GM12878 (cell line): Measurements from ENCODE around the gene NFIL3. TPM values are rescaled to one million over a fixed set of nuclear protein-coding genes. Genes with fewer than 3 reads are reported as not detected.

ENCODE experiments used
- ATAC-seq: fragments of 200-7000 bp; cut with Tn5 transposase; 3 replicates; pipeline ENCODE4 v1.9.1; 2020; ENCODE audit warnings: mild to moderate bottlenecking, moderate library complexity
- BruUV-seq: library from RNA; stranded (reverse); fragments of 400-500 nt; replicated peaks from 2 replicates; lab custom pipeline; 2021; lab: Mats Ljungman, UMichigan
- CTCF ChIA-PET: fragments of 300-600 bp; sonication (Branson Sonifier 250); formaldehyde crosslinking; extraction: SDS; loops from one replicate; lab custom pipeline; 2021; ENCODE audit warnings: inconsistent platforms; lab: Yijun Ruan, JAX
- POLR2A ChIA-PET: fragments of 350-600 bp; formaldehyde crosslinking; extraction: SDS; loops from one replicate; lab custom pipeline; 2021; ENCODE audit warnings: inconsistent platforms; lab: Charles Lee
- RAD21 ChIA-PET: fragments of 300-600 bp; sonication (Branson Sonifier 250); formaldehyde crosslinking; loops from one replicate; lab custom pipeline; 2023; ENCODE audit warnings: antibody characterized with exemption; ENCODE audit not compliant: unreplicated experiment; lab: Charles Lee
- SMC1A ChIA-PET: fragments of 300-600 bp; sonication (Branson Sonifier 250); formaldehyde crosslinking; loops from one replicate; lab custom pipeline; 2023; ENCODE audit not compliant: unreplicated experiment, uncharacterized antibody; lab: Charles Lee
- DNase-seq: peaks from one replicate; pipeline ENCODE4 v3.0.0-alpha.2; 2011; ENCODE audit warnings: low read depth, low spot score
- FAIRE-seq: peaks from 3 replicates; lab custom pipeline; 2011; peaks lifted over from hg19 to GRCh38; lab: Jason Lieb, UNC
- H2AFZ ChIP-seq: 2 replicates; pipeline ENCODE4 v1.6.0; 2011; ENCODE audit warnings: low read depth, low read length, control low read depth; ENCODE audit not compliant: control insufficient read depth
- H3K27ac ChIP-seq: 2 replicates; pipeline ENCODE4 v1.5.1; 2011; ENCODE audit warnings: control low read depth; ENCODE audit not compliant: control insufficient read depth, insufficient read depth
- H3K27me3 ChIP-seq, 2 experiments: replicated peaks in 1 of 2; 2 replicates each; pipeline versions ENCODE4 v1.6.0 to v1.6.1; 2011; ENCODE audit warnings: low read length in 1 of 2; ENCODE audit not compliant: control insufficient read depth in 2 of 2, insufficient read depth in 2 of 2
- H3K36me3 ChIP-seq, 2 experiments: 2 replicates each; pipeline ENCODE4 v1.5.1; 2011; ENCODE audit warnings: low read length in 1 of 2; ENCODE audit not compliant: control insufficient read depth in 2 of 2, insufficient read depth in 2 of 2
- H3K4me1 ChIP-seq: 2 replicates; pipeline ENCODE4 v1.6.1; 2011; ENCODE audit warnings: mild to moderate bottlenecking, low read length, moderate library complexity, mixed read lengths; ENCODE audit not compliant: control insufficient read depth, insufficient read depth
- H3K4me2 ChIP-seq: 2 replicates; pipeline ENCODE4 v1.6.0; 2011; ENCODE audit warnings: control low read depth; ENCODE audit not compliant: control insufficient read depth, insufficient read depth
- H3K4me3 ChIP-seq: fragments of 200-600 bp; sonication (generic); 2 replicates; pipeline ENCODE4 v1.5.1; 2016
- H3K79me2 ChIP-seq: 2 replicates; pipeline ENCODE4 v1.6.0; 2011; ENCODE audit warnings: low read length; ENCODE audit not compliant: control insufficient read depth, insufficient read depth
- H3K9ac ChIP-seq: 2 replicates; pipeline ENCODE4 v1.8.0; 2011; ENCODE audit warnings: low read length, control low read depth, mixed read lengths; ENCODE audit not compliant: control insufficient read depth, insufficient read depth
- H3K9me3 ChIP-seq: replicated peaks from 3 replicates; pipeline ENCODE4 v1.5.1; 2011; ENCODE audit warnings: mild to moderate bottlenecking, low read length; ENCODE audit not compliant: control insufficient read depth, insufficient read depth
- H4K20me1 ChIP-seq: 2 replicates; pipeline ENCODE4 v1.6.0; 2011; ENCODE audit not compliant: control insufficient read depth, insufficient read depth
- MXI1 ChIP-seq: fragments of 150-350 bp; IDR thresholded peaks from 2 replicates; pipeline ENCODE4 v1.6.1; 2011; ENCODE audit warnings: low read depth, mild to moderate bottlenecking, inconsistent platforms, low read length, improper control_type of control experiment
- RCOR1 ChIP-seq: conservative IDR thresholded peaks from 2 replicates; pipeline ENCODE4 v1.6.1; 2012; ENCODE audit warnings: low read depth, low read length, improper control_type of control experiment
- SPI1 ChIP-seq: IDR thresholded peaks from 2 replicates; pipeline ENCODE4 v1.6.1; 2011; ENCODE audit warnings: low read depth, mild to moderate bottlenecking, low read length, moderate library complexity, borderline replicate concordance; ENCODE audit not compliant: insufficient read depth
- SUPT20H ChIP-seq: IDR thresholded peaks from 2 replicates; pipeline ENCODE4 v1.6.1; 2011; ENCODE audit warnings: low read depth, mild to moderate bottlenecking, low read length, moderate library complexity, borderline replicate concordance; ENCODE audit not compliant: control insufficient read depth
- ZNF384 ChIP-seq: IDR thresholded peaks from 2 replicates; pipeline ENCODE4 v1.6.1; 2012; ENCODE audit warnings: low read depth, mild to moderate bottlenecking, low read length, improper control_type of control experiment, borderline replicate concordance
- WGBS: methylation state at CpG from one replicate; pipeline ENCODE4 v1.1.6; 2016; ENCODE audit warnings: low lambda C conversion rate; ENCODE audit not compliant: insufficient replicate concordance, insufficient coverage; ENCODE audit errors: missing lambda C conversion rate; 5-methylcytosine and 5-hydroxymethylcytosine counted together
- in situ Hi-C: fragments of 300-500 bp; cut with MboI; formaldehyde crosslinking; loops from 9 replicates; pipeline ENCODE4 v1.14.3; 2018; ENCODE audit warnings: mixed read lengths
- intact Hi-C: fragments of 100-400 bp; cut with micrococcal nuclease; formaldehyde crosslinking; loops from one replicate; pipeline ENCODE4 v1.14.2; 2022; ENCODE audit not compliant: unreplicated experiment
- polyA plus RNA-seq, 11 experiments: library from polyadenylated mRNA; depleted of rRNA in 4 of 11; unstranded in 6 of 11; stranded (reverse) in 5 of 11; fragments of >200 nt; fragmentation: Nextera tagmentation in 4 of 11; fragmentation: Illumina TruSeq in 1 of 11; extraction: Ambion mirVana in 4 of 11; extraction: Trizol in 1 of 11; gene quantifications; 1 replicate in 1 of 11; 2 replicates in 10 of 11; pipeline versions ENCODE4 v1.2.1 to v1.2.3, GENCODE V29; 2011 to 2016; ENCODE audit warnings: inconsistent platforms in 2 of 11, missing spikeins in 2 of 11, low read depth in 1 of 11
- total RNA-seq, 4 experiments: library from RNA; depleted of rRNA in 3 of 4; stranded (reverse); fragments of >200 nt in 3 of 4; fragmentation: Illumina TruSeq in 1 of 4; extraction: Trizol in 1 of 4; gene quantifications; 2 replicates each; pipeline versions ENCODE4 v1.2.1 to v1.2.3, GENCODE V29; 2013 to 2021
- TF ChIP-seq, protein P1 (sequence below): IDR thresholded peaks from 2 replicates; pipeline ENCODE4 v1.6.1; 2012; ENCODE audit warnings: low read length, inconsistent platforms

Gene NFIL3
- total and polyA plus RNA-seq, 10 of the 15 experiments (the other 5 are each of a cell fraction or from before 2014, with no cell fraction given), result 0.18 to 1.0 (median 0.36) TPM; not detected in 3

DNA sequence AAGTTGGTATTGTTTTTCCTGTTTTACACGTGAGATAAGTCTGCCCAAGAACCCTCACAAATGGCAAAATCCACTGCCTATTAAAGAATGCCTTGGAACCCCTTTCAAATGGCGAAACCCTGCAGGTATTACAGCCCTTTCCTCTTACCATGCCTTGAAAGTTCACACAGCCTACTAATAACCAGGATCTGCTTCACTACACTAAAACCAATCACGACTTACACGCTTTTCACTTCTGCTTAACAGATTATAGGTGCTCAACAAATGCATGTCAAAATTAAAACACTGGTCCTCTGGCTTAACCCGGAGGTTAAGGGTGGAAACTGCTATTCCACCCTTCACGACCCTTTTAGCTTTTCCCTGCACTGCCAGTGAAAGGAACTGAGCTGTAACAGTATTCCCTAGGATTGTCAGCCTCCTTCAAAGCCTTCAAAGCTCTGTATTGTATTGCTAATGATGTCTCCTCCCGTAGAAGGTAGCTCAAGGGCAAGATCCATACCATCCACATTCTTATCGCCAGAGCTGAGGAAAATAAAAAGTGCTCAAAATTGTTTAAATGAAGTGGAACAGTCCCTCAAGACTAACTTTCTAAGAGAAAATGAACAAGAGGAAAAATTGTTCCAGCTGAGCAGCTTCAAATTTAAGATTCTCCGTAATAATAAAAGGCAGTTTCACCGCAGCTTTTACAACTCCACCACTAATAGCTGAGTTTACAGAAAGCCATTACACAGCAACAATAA lies 62.9 kb downstream of the NFIL3 start (continued):
- no peak for TF ChIP-seq ZNF384
- TF ChIP-seq SPI1, result peak; percentile 67; the same call in 1 of the 2 replicates
- TF ChIP-seq MXI1, result peak; percentile 15; the same call in 1 of the 2 replicates
- TF ChIP-seq SUPT20H, result no peak
- TF ChIP-seq, all 136 proteins: peak for 3

DNA sequence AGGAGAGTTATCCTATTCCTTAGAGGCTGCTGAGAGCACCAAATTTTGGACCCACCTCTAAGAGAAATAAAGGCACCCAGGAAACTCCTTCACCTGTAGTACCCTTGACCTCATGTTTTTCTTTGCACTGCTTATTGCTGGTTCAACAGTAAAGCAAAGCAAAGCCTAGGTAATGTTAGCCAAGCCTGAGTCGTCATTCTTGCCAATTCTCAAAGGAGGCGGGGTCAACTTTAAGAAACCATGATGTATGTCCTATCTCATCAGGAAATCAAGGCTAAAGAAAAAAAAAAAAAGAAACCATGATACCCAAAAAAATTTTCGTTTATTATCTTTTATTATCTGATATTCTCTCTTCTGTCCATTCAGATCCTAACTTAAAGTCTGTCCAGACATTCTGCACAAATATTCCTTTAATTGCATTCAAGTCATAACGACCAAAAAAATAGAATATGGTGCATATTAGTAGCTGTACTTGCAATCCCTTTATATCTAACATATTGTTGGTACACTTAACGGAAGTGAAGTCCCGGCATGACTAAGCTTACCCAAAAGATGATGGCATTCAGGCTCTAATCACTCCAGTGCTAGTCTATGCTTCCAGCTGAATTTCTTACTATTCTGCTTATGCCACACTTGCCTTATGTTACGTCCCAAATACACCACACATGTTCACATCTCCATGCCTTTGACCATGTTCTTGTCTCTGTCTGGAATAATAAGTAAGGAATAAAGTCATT lies 63.7 kb downstream of the NFIL3 start:
- intact Hi-C loops (loop anchor here (5.0 to 10.0 kb wide), 2 partner anchors 62 to 165 kb away; partner anchors contain the start of gene NFIL3), in situ Hi-C loops (no loop called here)
- ChIA-PET CTCF (interaction anchor here (1.1 to 2.1 kb wide), 5 partner anchors 12 to 444 kb away, joined by 3 to 7 read pairs (median 5); no protein-coding TSS in a partner anchor), POLR2A (interaction anchor here (0.8 kb wide), 1 partner anchor 13 kb away, joined by 4 read pairs; no protein-coding TSS in a partner anchor), SMC1A (interaction anchor here (0.8 to 1.9 kb wide), 5 partner anchors 13 to 271 kb away, joined by 3 to 7 read pairs (median 3); no protein-coding TSS in a partner anchor), RAD21 (interaction anchor here (1.6 kb wide), 1 partner anchor 151 kb away, joined by 4 read pairs; no protein-coding TSS in a partner anchor)
- H3K9me3 ChIP-seq, result peaks cover 4% of the 10 kb centered on the region; the same call in 1 of the 3 replicates
- H4K20me1 ChIP-seq, result no peaks in the 10 kb centered on the region; the same call in 1 of the 2 replicates
- H3K4me2 ChIP-seq, result peak overlapping the region; percentile 95
- H3K27ac ChIP-seq, result no peak overlapping the region
- ATAC-seq (no peak), FAIRE-seq (no peak), DNase-seq (no peak)
- H3K4me1 ChIP-seq, result peaks cover 26% of the 10 kb centered on the region
- H3K36me3 ChIP-seq, result no peaks in the 10 kb centered on the region
- BruUV-seq, result TSS peak; percentile 44
- TF ChIP-seq, protein P1, sequence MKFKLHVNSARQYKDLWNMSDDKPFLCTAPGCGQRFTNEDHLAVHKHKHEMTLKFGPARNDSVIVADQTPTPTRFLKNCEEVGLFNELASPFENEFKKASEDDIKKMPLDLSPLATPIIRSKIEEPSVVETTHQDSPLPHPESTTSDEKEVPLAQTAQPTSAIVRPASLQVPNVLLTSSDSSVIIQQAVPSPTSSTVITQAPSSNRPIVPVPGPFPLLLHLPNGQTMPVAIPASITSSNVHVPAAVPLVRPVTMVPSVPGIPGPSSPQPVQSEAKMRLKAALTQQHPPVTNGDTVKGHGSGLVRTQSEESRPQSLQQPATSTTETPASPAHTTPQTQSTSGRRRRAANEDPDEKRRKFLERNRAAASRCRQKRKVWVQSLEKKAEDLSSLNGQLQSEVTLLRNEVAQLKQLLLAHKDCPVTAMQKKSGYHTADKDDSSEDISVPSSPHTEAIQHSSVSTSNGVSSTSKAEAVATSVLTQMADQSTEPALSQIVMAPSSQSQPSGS, result no peak
- TF ChIP-seq RCOR1, result no peak
- H3K9ac ChIP-seq, result no peak overlapping the region
- 89% methylated on average over 6 of the region's 7 CpGs for WGBS
- H3K27me3 ChIP-seq, result 0 out of 4 replicates have a peak, but pooled peaks cover 0 to 2% of the 10 kb centered on the region in 2 experiments
- H3K79me2 ChIP-seq, result peaks cover 13% of the 10 kb centered on the region
- H2AFZ ChIP-seq, result no peak overlapping the region
- peak overlapping the region; percentile 69; the same call in 1 of the 2 replicates for H3K4me3 ChIP-seq
